Activated CD4-positive, alpha-beta T cell treated with anti-CD3 and anti-CD28 coated beads, Interleukin-2, amount 10 ng/mL, durations not matched to agents 7 days and 5 days (primary cell): ENCODE results near the gene EDA. TPM values are rescaled to one million over a fixed set of nuclear protein-coding genes. Genes with fewer than 3 reads are reported as not detected.
"Not testable (repeated sequence)": the region's sequence is repeated elsewhere in the genome, so short reads cannot be mapped to it uniquely, and the experiment has no call there.

ENCODE experiments used
- CTCF ChIA-PET: fragments of 350-600 bp; sonication (Branson Sonifier 250); formaldehyde crosslinking; loops from one replicate; lab custom pipeline; 2021; ENCODE audit warnings: antibody characterized with exemption; lab: Charles Lee
- POLR2A ChIA-PET: fragments of 350-600 bp; sonication (Branson Sonifier 250); formaldehyde crosslinking; loops from one replicate; lab custom pipeline; 2021; ENCODE audit warnings: antibody characterized with exemption; lab: Charles Lee
- DNase-seq: peaks from one replicate; pipeline ENCODE4 v3.0.0-alpha.2; 2020
- H3K27ac Mint-ChIP-seq: one replicate; pipeline ENCODE4 v1.8.0; 2021; ENCODE audit warnings: mild to moderate bottlenecking, moderate library complexity, mixed read lengths
- H3K27me3 Mint-ChIP-seq: one replicate; pipeline ENCODE4 v1.8.0; 2021; ENCODE audit warnings: mixed read lengths
- H3K36me3 Mint-ChIP-seq: one replicate; pipeline ENCODE4 v1.8.0; 2021; ENCODE audit warnings: low read depth, mixed read lengths
- H3K4me1 Mint-ChIP-seq: one replicate; pipeline ENCODE4 v1.8.0; 2021; ENCODE audit warnings: mixed read lengths
- H3K4me3 Mint-ChIP-seq: one replicate; pipeline ENCODE4 v1.8.0; 2021; ENCODE audit warnings: mild to moderate bottlenecking, moderate library complexity, mixed read lengths
- H3K9me3 Mint-ChIP-seq: one replicate; pipeline ENCODE4 v1.8.0; 2021; ENCODE audit warnings: mixed read lengths
- total RNA-seq, 2 experiments: library from RNA; stranded (reverse); gene quantifications; one replicate each; pipeline ENCODE4 v1.2.3, GENCODE V29; 2021

EDA gene
- total RNA-seq, 2 experiments from 2014 or later = 1.4 to 1.9 TPM

DNA sequence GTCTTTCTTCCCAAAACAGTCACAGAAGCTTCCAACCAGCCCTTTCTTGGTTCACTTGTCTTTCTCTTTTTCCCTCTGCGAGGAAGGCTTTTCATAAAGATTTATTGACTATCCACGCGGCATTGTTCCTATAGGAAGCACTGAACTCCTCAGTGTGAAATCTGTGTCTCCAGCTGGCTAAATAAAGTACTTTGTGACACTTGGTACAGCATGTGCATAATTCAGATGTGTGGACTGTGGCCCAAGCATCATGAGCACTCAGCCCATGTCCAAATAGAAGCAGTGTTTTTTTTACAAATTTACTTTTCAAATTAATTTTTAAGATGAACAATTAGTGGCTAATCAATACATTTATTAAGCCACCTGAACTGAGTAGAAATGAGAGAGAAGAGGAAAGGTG lies 146.4 kb downstream of the EDA start:
- no peak for DNase-seq
- H3K9me3 Mint-ChIP-seq = no peaks in the 10 kb centered on the region
- H3K27ac Mint-ChIP-seq = no peak overlapping the region
- no peak overlapping the region for H3K4me3 Mint-ChIP-seq
- CTCF ChIA-PET = no interaction called here
- H3K27me3 Mint-ChIP-seq = no peaks in the 10 kb centered on the region
- H3K4me1 Mint-ChIP-seq = no peaks in the 10 kb centered on the region
- POLR2A ChIA-PET = no interaction called here
- H3K36me3 Mint-ChIP-seq = no peaks in the 10 kb centered on the region

- ChIA-PET POLR2A (no interaction called here), CTCF (no interaction called here)
- no peaks in the 10 kb centered on the region for H3K36me3 Mint-ChIP-seq
- no peak overlapping the region for H3K4me3 Mint-ChIP-seq
- H3K27ac Mint-ChIP-seq = no peak overlapping the region
- no peaks in the 10 kb centered on the region for H3K27me3 Mint-ChIP-seq
- no peaks in the 10 kb centered on the region for H3K4me1 Mint-ChIP-seq
- no peak for DNase-seq
- peaks cover 9% of the 10 kb centered on the region for H3K9me3 Mint-ChIP-seq
These were observed 177.5 kb downstream of the EDA start for GRCh38 chrX:69793260-69793935.

DNA sequence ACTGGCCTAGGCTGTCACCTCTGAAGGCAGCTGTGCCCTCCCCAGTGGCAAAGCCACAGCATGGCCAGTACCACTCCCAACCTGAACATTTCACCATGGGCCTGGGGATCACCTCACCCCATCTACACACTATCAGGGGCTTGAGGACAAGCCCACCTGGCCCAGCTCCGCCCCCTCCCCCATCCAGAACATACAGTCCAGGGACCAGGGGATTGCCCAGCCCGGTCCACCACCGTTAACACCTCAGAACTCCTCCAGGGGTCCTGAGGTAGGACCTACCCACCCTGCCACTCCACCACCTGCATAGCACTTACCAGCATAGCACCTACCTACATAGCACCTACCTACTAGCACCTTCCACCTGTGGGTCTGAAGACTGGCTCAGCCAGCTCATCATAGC lies 179.8 kb downstream of the EDA start:
- Mint-ChIP-seq H3K27ac (no peak overlapping the region), H3K4me1 (no peaks in the 10 kb centered on the region), H3K9me3 (peaks cover 6% of the 10 kb centered on the region), H3K36me3 (no peaks in the 10 kb centered on the region), H3K4me3 (no peak overlapping the region), H3K27me3 (no peaks in the 10 kb centered on the region)
- CTCF ChIA-PET = no interaction called here
- no peak for DNase-seq
- POLR2A ChIA-PET = no interaction called here

DNA sequence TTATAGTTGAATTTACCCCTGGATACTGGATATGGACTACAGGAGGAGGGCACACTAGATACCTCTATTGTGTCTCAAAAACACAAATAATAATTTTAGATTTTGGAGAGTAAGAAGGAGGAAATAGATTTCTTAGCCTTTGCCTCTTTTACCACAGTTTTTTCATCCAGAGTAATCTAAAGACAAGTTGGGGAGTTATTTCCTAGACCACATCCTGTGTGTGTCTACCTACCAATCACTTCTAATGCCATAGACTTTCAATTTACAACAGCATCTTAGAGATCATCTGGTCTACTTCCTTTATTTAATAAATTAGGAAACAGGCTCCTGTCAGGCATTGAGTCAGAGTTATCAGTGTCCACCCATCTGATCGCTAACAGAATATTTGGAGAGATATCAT lies 191.5 kb downstream of the EDA start:
- no peaks in the 10 kb centered on the region for H3K27me3 Mint-ChIP-seq
- CTCF ChIA-PET = no interaction called here
- peaks cover 3% of the 10 kb centered on the region for H3K9me3 Mint-ChIP-seq
- no peak overlapping the region for H3K27ac Mint-ChIP-seq
- H3K36me3 Mint-ChIP-seq = no peaks in the 10 kb centered on the region
- H3K4me3 Mint-ChIP-seq = no peak overlapping the region
- POLR2A ChIA-PET = no interaction called here
- DNase-seq = no peak
- H3K4me1 Mint-ChIP-seq = peaks cover 11% of the 10 kb centered on the region

GRCh38 chrX:69808375-69808774 lies 192.5 kb downstream of the EDA start:
- Mint-ChIP-seq H3K9me3 (peaks cover 3% of the 10 kb centered on the region), H3K27ac (no peak overlapping the region), H3K4me1 (peaks cover 11% of the 10 kb centered on the region), H3K36me3 (no peaks in the 10 kb centered on the region), H3K27me3 (no peaks in the 10 kb centered on the region), H3K4me3 (no peak overlapping the region)
- POLR2A ChIA-PET = no interaction called here
- DNase-seq = no peak
- CTCF ChIA-PET = no interaction called here

DNA sequence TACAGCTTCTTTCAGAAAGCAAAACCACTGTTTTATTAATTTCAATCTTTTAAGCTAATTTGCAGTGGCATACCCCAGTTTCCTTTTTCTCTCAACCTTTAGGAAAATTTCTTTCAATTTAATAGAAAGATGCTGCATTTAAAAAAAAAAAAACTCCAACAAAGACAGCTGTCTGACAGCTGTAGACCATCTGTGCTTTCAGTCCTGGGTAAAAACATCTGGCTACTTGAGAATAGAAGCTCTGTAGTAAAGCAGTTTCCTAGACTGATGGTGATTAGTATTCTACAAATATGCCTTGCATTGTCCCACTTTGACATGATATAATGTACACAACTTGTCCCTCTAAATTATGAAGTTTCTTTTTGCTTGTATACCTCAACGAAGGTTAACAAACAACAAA lies 197.8 kb downstream of the EDA start:
- H3K27ac Mint-ChIP-seq = no peak overlapping the region
- no peaks in the 10 kb centered on the region for H3K27me3 Mint-ChIP-seq
- H3K4me3 Mint-ChIP-seq = no peak overlapping the region
- peaks cover 8% of the 10 kb centered on the region for H3K9me3 Mint-ChIP-seq
- POLR2A ChIA-PET = no interaction called here
- peaks cover 3% of the 10 kb centered on the region for H3K4me1 Mint-ChIP-seq
- CTCF ChIA-PET = no interaction called here
- DNase-seq = no peak
- no peaks in the 10 kb centered on the region for H3K36me3 Mint-ChIP-seq

DNA sequence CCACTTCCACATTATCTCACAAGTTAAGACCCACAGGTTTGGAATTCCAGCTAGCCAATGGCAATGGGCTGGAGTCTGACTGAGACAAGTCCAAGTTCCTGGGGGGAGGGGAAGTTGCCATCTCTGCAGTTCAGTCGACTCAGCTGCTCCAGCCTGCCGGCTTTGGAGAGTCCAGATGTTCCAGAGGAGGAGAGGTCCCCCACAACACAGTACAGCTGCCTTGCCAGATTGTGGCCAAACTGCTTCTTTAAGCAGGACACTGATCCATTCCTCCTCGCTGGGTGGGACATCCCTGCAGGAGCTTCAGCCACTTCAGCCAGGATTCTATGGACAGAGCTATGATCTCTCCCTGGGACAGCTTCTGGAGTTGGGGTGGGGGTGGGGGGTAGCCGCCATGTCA lies 199.2 kb downstream of the EDA start:
- no peaks in the 10 kb centered on the region for H3K36me3 Mint-ChIP-seq
- H3K9me3 Mint-ChIP-seq = peaks cover 5% of the 10 kb centered on the region
- no peak overlapping the region for H3K4me3 Mint-ChIP-seq
- no peak overlapping the region for H3K27ac Mint-ChIP-seq
- DNase-seq = no peak
- ChIA-PET CTCF (interaction anchor here (0.6 kb wide), 1 partner anchor 210 kb away, joined by 3 read pairs; no protein-coding TSS in a partner anchor), POLR2A (no interaction called here)
- peaks cover 3% of the 10 kb centered on the region for H3K4me1 Mint-ChIP-seq
- H3K27me3 Mint-ChIP-seq = no peaks in the 10 kb centered on the region

DNA sequence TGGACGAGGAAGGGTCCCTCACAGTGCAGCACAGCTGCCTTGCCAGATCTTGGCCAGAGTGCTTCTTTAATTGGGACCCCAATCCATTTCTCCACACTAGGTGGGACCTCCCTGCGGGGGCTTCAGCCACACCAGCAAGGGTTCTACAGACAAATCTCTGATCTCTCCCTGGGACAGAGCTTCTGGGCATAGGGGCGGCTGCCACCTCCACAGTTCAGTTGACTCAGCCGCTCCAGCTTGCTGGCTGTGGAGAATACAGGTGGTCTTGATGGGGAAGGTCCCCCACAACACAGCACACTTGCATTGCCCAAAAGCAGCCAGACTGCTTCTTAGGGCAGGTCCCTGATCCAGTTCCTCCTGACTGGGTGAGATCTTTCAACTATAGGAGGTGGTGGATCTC lies 199.6 kb downstream of the EDA start:
- Mint-ChIP-seq H3K4me1 (peaks cover 3% of the 10 kb centered on the region), H3K27ac (no peak overlapping the region), H3K27me3 (no peaks in the 10 kb centered on the region), H3K36me3 (no peaks in the 10 kb centered on the region), H3K9me3 (peaks cover 5% of the 10 kb centered on the region), H3K4me3 (no peak overlapping the region)
- POLR2A ChIA-PET = no interaction called here
- CTCF ChIA-PET = interaction anchor here (0.6 kb wide), 1 partner anchor 211 kb away, joined by 3 read pairs; no protein-coding TSS in a partner anchor
- DNase-seq = no peak

GRCh38 chrX:69844636-69845035 lies 228.7 kb downstream of the EDA start:
- CTCF ChIA-PET = no interaction called here
- no peak overlapping the region for H3K4me3 Mint-ChIP-seq

GRCh38 chrX:69859999-69860398 lies 244.1 kb downstream of the EDA start:
- DNase-seq, H3K9me3 Mint-ChIP-seq, H3K4me1 Mint-ChIP-seq, H3K27me3 Mint-ChIP-seq, H3K4me3 Mint-ChIP-seq, H3K27ac Mint-ChIP-seq, POLR2A ChIA-PET, CTCF ChIA-PET, H3K36me3 Mint-ChIP-seq: not testable (repeated sequence)

More at GRCh38 chrX:69844636-69845035, 228.7 kb downstream of the EDA start:
- Mint-ChIP-seq H3K9me3 (no peaks in the 10 kb centered on the region), H3K36me3 (no peaks in the 10 kb centered on the region), H3K27ac (no peak overlapping the region), H3K27me3 (no peaks in the 10 kb centered on the region), H3K4me1 (no peaks in the 10 kb centered on the region)
- POLR2A ChIA-PET = no interaction called here
- no peak for DNase-seq

GRCh38 chrX:69876221-69876620 lies 260.3 kb downstream of the EDA start:
- Mint-ChIP-seq H3K27ac (no peak overlapping the region), H3K36me3 (no peaks in the 10 kb centered on the region), H3K9me3 (no peaks in the 10 kb centered on the region), H3K27me3 (no peaks in the 10 kb centered on the region), H3K4me1 (peaks cover 2% of the 10 kb centered on the region), H3K4me3 (no peak overlapping the region)
- DNase-seq = no peak
- CTCF ChIA-PET = no interaction called here
- POLR2A ChIA-PET = no interaction called here

GRCh38 chrX:69884210-69884609 lies 268.3 kb downstream of the EDA start:
- no peaks in the 10 kb centered on the region for H3K27me3 Mint-ChIP-seq
- POLR2A ChIA-PET = no interaction called here
- peaks cover 2% of the 10 kb centered on the region for H3K9me3 Mint-ChIP-seq
- peaks cover 2% of the 10 kb centered on the region for H3K4me1 Mint-ChIP-seq
- no peak overlapping the region for H3K4me3 Mint-ChIP-seq
- no peak for DNase-seq
- no peak overlapping the region for H3K27ac Mint-ChIP-seq
- CTCF ChIA-PET = no interaction called here
- H3K36me3 Mint-ChIP-seq = no peaks in the 10 kb centered on the region

GRCh38 chrX:69896046-69896445 lies 280.1 kb downstream of the EDA start:
- ChIA-PET POLR2A (no interaction called here), CTCF (no interaction called here)
- no peaks in the 10 kb centered on the region for H3K27me3 Mint-ChIP-seq

DNA sequence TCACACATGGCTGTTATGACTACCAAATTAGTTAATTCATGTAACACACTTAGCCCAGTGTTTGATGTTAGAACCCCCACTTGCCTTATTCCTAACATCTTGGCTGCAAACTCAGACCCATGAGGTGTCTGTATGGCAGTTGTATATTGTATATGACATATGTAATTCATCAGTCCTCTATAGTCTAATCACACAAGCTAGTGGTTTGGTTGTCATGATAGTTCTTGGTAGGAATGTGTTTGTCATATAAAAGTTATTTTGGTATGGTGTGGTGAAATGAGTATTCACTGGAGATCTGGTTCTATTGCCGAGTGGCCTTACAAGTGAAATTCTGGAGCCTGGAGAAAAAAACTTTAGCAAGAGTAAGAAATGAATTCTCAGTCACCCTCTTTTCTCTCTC lies 284.6 kb downstream of the EDA start:
- Mint-ChIP-seq H3K9me3 (no peaks in the 10 kb centered on the region), H3K4me1 (no peaks in the 10 kb centered on the region), H3K36me3 (no peaks in the 10 kb centered on the region), H3K27ac (no peak overlapping the region), H3K27me3 (no peaks in the 10 kb centered on the region), H3K4me3 (no peak overlapping the region)
- ChIA-PET POLR2A (no interaction called here), CTCF (no interaction called here)
- no peak for DNase-seq

More at GRCh38 chrX:69896046-69896445, 280.1 kb downstream of the EDA start:
- Mint-ChIP-seq H3K27ac (no peak overlapping the region), H3K4me1 (no peaks in the 10 kb centered on the region), H3K36me3 (no peaks in the 10 kb centered on the region), H3K4me3 (no peak overlapping the region), H3K9me3 (no peaks in the 10 kb centered on the region)
- no peak for DNase-seq
